ENCODE measurements around the gene NTM. TPM values are rescaled to one million over a fixed set of nuclear protein-coding genes. Genes with fewer than 3 reads are reported as not detected.

The NTM gene
- total and polyA plus RNA-seq, 8 donors = 0.04 to 4.4 (median 0.50) TPM

DNA sequence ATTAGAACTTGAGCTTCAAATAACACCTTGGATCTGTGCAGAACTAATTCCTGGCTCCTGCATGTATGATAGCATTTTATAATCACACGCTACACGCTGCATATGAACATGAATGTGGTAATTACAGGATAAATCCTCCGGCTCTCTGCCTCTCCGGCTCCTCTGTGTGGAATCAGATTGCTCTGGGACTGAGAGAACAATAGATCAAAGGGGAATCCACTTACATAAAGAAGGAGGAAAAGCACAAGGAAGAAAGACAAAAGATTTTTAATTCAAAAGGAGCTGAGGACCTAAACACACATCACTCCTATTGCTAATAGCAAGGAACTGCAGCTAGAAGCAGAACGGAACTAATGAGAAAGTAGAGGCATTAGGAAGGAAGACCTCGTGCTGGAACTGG, 240.9 kb downstream of the NTM start:
- Histone ChIP-seq H3K9me3 (no peaks in the 10 kb centered on the region), H3K36me3 (no peaks in the 10 kb centered on the region), H3K27me3 (peaks cover 0 to 2% (median 0%) of the 10 kb centered on the region in 4 donors), H3K4me3 (no peak overlapping the region), H3K27ac (no peak overlapping the region), H3K4me1 (no peaks in the 10 kb centered on the region)
- ATAC-seq (no peak), DNase-seq (no peak), FAIRE-seq (no peak)
- 52 to 58% methylated on average over 6 of the region's 6 CpGs for WGBS, 2 donors
- TF ChIP-seq, protein P1, sequence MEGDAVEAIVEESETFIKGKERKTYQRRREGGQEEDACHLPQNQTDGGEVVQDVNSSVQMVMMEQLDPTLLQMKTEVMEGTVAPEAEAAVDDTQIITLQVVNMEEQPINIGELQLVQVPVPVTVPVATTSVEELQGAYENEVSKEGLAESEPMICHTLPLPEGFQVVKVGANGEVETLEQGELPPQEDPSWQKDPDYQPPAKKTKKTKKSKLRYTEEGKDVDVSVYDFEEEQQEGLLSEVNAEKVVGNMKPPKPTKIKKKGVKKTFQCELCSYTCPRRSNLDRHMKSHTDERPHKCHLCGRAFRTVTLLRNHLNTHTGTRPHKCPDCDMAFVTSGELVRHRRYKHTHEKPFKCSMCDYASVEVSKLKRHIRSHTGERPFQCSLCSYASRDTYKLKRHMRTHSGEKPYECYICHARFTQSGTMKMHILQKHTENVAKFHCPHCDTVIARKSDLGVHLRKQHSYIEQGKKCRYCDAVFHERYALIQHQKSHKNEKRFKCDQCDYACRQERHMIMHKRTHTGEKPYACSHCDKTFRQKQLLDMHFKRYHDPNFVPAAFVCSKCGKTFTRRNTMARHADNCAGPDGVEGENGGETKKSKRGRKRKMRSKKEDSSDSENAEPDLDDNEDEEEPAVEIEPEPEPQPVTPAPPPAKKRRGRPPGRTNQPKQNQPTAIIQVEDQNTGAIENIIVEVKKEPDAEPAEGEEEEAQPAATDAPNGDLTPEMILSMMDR (IDR thresholded peaks at IDR 0.05) = no peak
- intact Hi-C loops (cut with DNase I) = no loop called here

DNA sequence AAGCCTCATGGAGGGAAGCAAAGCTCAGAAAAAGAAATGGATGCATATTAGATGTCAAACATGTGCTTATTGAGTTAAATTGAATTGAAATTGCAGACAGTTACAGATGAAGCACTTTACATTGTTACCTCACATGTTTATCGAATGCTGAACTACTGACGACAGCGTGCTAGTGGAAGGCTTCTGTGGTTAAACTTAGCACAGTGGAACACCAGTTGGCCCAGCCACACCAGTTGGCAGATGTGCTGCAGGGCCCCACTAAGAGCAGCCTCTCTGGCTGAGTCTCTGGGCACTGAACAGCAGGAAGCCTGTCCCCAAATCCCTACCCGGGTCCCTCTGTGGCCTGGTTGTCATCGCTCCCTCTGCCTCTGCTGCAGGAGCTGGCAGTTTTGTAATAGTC, 242.1 kb downstream of the NTM start:
- H3K36me3 ChIP-seq = no peaks in the 10 kb centered on the region
- no peak for DNase-seq
- WGBS, 2 donors = 77 to 85% methylated on average over 5 of the region's 5 CpGs
- ATAC-seq = no peak
- H3K27me3 ChIP-seq = peaks cover 0 to 2% (median 0%) of the 10 kb centered on the region in 4 donors
- H3K27ac ChIP-seq = no peak overlapping the region
- no peak overlapping the region for H3K4me3 ChIP-seq
- no peak for FAIRE-seq
- no peaks in the 10 kb centered on the region for H3K4me1 ChIP-seq
- no peaks in the 10 kb centered on the region for H3K9me3 ChIP-seq
- intact Hi-C loops (cut with DNase I) = no loop called here
- TF ChIP-seq, protein P1 (IDR thresholded peaks at IDR 0.05) = no peak

DNA sequence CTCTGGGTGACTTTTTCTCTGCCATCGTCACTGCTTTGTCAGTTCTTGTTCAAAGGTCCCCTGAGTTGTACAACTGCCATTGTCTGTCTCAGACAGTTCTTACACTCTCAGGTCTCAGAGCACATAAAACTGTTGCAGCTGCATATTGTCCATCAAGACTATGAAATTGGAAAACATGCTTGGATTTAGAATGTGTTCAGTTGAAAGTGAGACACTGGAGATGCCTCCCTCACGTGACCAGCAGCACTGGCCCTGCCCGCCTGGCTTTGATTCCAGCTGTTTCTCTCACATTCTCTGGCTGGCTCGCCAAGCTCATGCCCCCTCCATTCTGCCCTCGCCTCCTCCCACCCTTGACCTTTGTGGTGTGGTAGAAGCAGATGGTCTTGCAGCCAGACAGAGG, 244.2 kb downstream of the NTM start:
- 52 to 58% methylated on average over 5 of the region's 5 CpGs for WGBS, 2 donors
- no peak for DNase-seq
- TF ChIP-seq, protein P1 (IDR thresholded peaks at IDR 0.05) = no peak

DNA sequence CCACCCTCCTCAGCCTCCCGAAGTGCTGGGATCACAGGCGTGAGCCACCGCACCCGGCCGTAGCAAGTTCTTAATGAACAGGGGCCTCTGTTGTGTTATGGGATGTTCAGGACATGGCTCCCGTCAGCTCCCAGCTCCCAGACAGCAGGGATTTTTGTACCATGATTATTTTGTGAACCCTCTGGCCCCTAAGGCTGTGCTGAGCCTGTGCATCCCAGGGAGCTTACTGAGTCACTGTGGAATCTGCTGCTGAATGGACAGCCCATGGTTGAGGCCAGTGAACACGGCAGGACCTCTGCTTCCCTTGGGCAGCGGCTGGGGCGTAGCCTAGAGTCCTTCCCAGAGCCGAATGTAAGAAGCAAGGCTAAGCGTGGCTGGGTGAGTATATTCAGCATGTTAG, 245.2 kb downstream of the NTM start:
- ATAC-seq (no peak), FAIRE-seq (no peak), DNase-seq (no peak)
- H3K36me3 ChIP-seq = no peaks in the 10 kb centered on the region
- H3K27ac ChIP-seq = no peak overlapping the region
- TF ChIP-seq, protein P1 (IDR thresholded peaks at IDR 0.05) = no peak
- no peak overlapping the region for H3K4me3 ChIP-seq
- H3K9me3 ChIP-seq = no peaks in the 10 kb centered on the region
- intact Hi-C loops (cut with DNase I) = no loop called here
- no peaks in the 10 kb centered on the region for H3K27me3 ChIP-seq
- 64 to 76% methylated on average over 11 of the region's 11 CpGs for WGBS, 2 donors
- H3K4me1 ChIP-seq = no peaks in the 10 kb centered on the region

More for the DNA sequence above, 244.2 kb downstream of the NTM start:
- no peaks in the 10 kb centered on the region for H3K36me3 ChIP-seq
- H3K4me3 ChIP-seq = no peak overlapping the region
- no peaks in the 10 kb centered on the region for H3K4me1 ChIP-seq
- FAIRE-seq = no peak
- intact Hi-C loops (cut with DNase I) = no loop called here
- H3K9me3 ChIP-seq = no peaks in the 10 kb centered on the region
- ATAC-seq = no peak
- H3K27ac ChIP-seq = no peak overlapping the region
- H3K27me3 ChIP-seq = no peaks in the 10 kb centered on the region

DNA sequence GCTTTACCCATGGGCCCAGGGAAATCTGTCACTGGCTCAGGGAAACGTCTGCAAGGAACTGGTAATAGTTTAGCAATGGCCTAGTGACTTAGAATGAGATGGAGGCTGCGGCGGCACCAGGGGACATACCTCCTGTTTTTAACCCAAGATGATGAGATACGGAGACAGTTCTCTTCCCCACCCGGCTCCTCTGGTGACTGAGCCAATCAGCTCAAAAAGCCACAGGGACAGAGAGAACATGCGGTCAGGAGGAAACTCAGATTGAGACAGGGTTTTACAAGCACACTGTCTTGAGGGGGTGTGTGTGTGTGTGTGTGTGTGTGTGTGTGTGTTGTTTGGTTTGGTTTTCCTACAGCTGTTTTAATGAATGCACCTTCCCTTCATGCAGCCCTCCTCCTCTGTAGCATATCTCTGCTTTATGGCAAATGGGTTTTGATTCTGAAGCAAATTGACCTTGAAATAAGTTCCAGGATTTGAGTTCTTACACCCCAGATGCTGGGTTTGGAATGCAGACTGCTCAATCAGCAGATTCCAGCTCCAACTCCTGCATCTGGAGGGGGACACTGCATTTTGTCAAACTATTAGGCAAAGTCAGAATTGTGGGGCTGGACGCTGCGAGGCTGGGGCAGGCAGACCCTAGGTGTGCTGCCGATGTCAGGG, 246.2 kb downstream of the NTM start:
- ATAC-seq (no peak), DNase-seq (no peak), FAIRE-seq (no peak)
- Histone ChIP-seq H3K4me1 (no peaks in the 10 kb centered on the region), H3K9me3 (no peaks in the 10 kb centered on the region), H3K4me3 (no peak overlapping the region), H3K27ac (no peak overlapping the region), H3K36me3 (no peaks in the 10 kb centered on the region), H3K27me3 (no peaks in the 10 kb centered on the region)
- WGBS, 2 donors = 49 to 66% methylated on average over 9 of the region's 9 CpGs
- intact Hi-C loops (cut with DNase I) = no loop called here
- TF ChIP-seq, protein P1 (IDR thresholded peaks at IDR 0.05) = no peak
